ENCODE measurements around the gene HEPH.

DNA sequence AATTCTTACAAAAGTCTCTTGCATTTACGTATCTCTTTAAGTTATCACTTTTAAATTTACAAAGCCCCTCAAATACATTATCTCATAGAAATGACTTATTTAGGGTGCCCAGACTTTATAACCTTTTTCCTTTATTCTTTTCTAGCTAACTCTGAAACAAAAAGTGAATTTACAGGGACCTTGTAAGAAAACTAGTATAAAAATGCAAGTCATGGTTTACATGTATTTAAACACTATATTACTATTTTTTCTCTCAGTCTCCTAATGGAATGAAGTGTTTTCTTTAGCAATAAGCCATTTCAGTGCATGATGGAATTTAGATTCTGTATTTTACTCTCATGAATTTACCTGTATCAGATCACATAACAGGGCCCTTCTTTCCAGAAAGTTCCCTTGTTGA is 14.5 kb upstream of the HEPH start:
- TF ChIP-seq BACH2 (CRISPR knock-in tag; IDR thresholded peaks at IDR 0.05; ENCODE audit: borderline replicate concordance) (no peak), PATZ1 (CRISPR knock-in tag; IDR thresholded peaks at IDR 0.05; ENCODE audit: borderline replicate concordance) (no peak), ZNF8 (CRISPR knock-in tag; IDR thresholded peaks at IDR 0.05) (no peak), SNAI2 (CRISPR knock-in tag; IDR thresholded peaks at IDR 0.05) (no peak), ESRRG (CRISPR knock-in tag; IDR thresholded peaks at IDR 0.05) (no peak), ZFP30 (CRISPR knock-in tag; IDR thresholded peaks at IDR 0.05) (no peak)
